SU-DHL-6 (cell line): ENCODE results near the gene LRPAP1.

ENCODE experiments used
- H2AFZ ChIP-seq: fragments of 200-600 bp; sonication (generic); 2 replicates; pipeline ENCODE4 v1.6.1; 2014; ENCODE audit warnings: low read depth, mild to moderate bottlenecking, moderate library complexity, mixed read lengths, antibody characterized with exemption, low read length; ENCODE audit not compliant: severe bottlenecking
- H3F3A ChIP-seq: fragments of 200-600 bp; shearing (Covaris generic); 2 replicates; pipeline ENCODE4 v1.6.0; 2016; ENCODE audit warnings: antibody characterized with exemption, mild to moderate bottlenecking; ENCODE audit not compliant: insufficient read depth
- H3K27ac ChIP-seq: fragments of 200-600 bp; sonication (generic); 2 replicates; pipeline ENCODE4 v1.5.1; 2016; ENCODE audit warnings: low read depth, mild to moderate bottlenecking, low read length, moderate library complexity, mixed read lengths
- H3K27me3 ChIP-seq: fragments of 200-600 bp; sonication (generic), shearing (Covaris generic); 2 replicates; pipeline ENCODE4 v1.6.0; 2014; ENCODE audit warnings: mild to moderate bottlenecking, low read length
- H3K36me3 ChIP-seq: fragments of 200-600 bp; sonication (generic); 2 replicates; pipeline ENCODE4 v1.6.1; 2014; ENCODE audit warnings: mild to moderate bottlenecking, low read length, mixed read lengths
- H3K4me2 ChIP-seq: fragments of 300-600, 200-600 bp; shearing (Covaris generic), sonication (generic); 2 replicates; pipeline ENCODE4 v1.6.0; 2014; ENCODE audit warnings: low read length, low read depth, mild to moderate bottlenecking; ENCODE audit not compliant: poor library complexity, severe bottlenecking
- H3K4me3 ChIP-seq: fragments of 200-600 bp; sonication (generic); 2 replicates; pipeline ENCODE4 v1.5.1; 2014; ENCODE audit warnings: antibody characterized with exemption, low read length, mild to moderate bottlenecking, mixed read lengths; ENCODE audit not compliant: insufficient read depth, poor library complexity, severe bottlenecking
- H3K79me2 ChIP-seq: fragments of 200-600 bp; sonication (generic); 2 replicates; pipeline ENCODE4 v1.6.1; 2014; ENCODE audit warnings: mild to moderate bottlenecking, low read length, moderate library complexity; ENCODE audit not compliant: insufficient read depth
- H3K9ac ChIP-seq: fragments of 200-600 bp; sonication (generic); 2 replicates; pipeline ENCODE4 v1.7.0; 2014; ENCODE audit warnings: mild to moderate bottlenecking, low read length
- H3K9me2 ChIP-seq: fragments of 200-600 bp; sonication (generic); replicated peaks from 2 replicates; pipeline ENCODE4 v1.6.1; 2014; ENCODE audit warnings: low read length; ENCODE audit not compliant: insufficient read depth
- H3K9me3 ChIP-seq: fragments of 200-600 bp; sonication (generic); 2 replicates; pipeline ENCODE4 v1.6.1; 2014; ENCODE audit warnings: low read length, mixed read lengths; ENCODE audit not compliant: insufficient read depth
- H4K20me1 ChIP-seq: fragments of 200-600 bp; sonication (generic); 2 replicates; pipeline ENCODE4 v1.6.1; 2014; ENCODE audit warnings: low read depth, mild to moderate bottlenecking, antibody characterized with exemption, low read length, moderate library complexity, mixed read lengths
- CTCF ChIP-seq: fragments of 200-600 bp; sonication (generic); IDR thresholded peaks from one replicate; pipeline ENCODE4 v1.5.1; 2017; ENCODE audit warnings: antibody characterized with exemption, mild to moderate bottlenecking, low read length, moderate library complexity; ENCODE audit not compliant: insufficient read depth, poor library complexity, severe bottlenecking
- EZH2phosphoT487 ChIP-seq: fragments of 200-600 bp; sonication (generic), shearing (Covaris generic); conservative IDR thresholded peaks from 2 replicates; pipeline ENCODE4 v1.6.1; 2018; ENCODE audit warnings: mild to moderate bottlenecking, antibody characterized with exemption, low read length, moderate library complexity, mixed read lengths

The LRPAP1 gene

GRCh38 chr4:3465698-3466671 lies 66.2 kb downstream of the LRPAP1 start:
- no peaks in the 10 kb centered on the region for H3K79me2 ChIP-seq
- no peaks in the 10 kb centered on the region for H3F3A ChIP-seq
- no peak overlapping the region for H2AFZ ChIP-seq
- no peak overlapping the region for H3K4me2 ChIP-seq
- no peaks in the 10 kb centered on the region for H3K27me3 ChIP-seq
- H3K9me3 ChIP-seq = no peaks in the 10 kb centered on the region; the same call in 1 of the 2 replicates
- H3K9ac ChIP-seq = no peak overlapping the region
- no peak overlapping the region for H3K4me3 ChIP-seq
- H3K9me2 ChIP-seq = no peaks in the 10 kb centered on the region
- no peak for TF ChIP-seq CTCF
- no peak for TF ChIP-seq EZH2phosphoT487
- H3K36me3 ChIP-seq = no peaks in the 10 kb centered on the region
- no peaks in the 10 kb centered on the region for H4K20me1 ChIP-seq
- no peak overlapping the region for H3K27ac ChIP-seq

DNA sequence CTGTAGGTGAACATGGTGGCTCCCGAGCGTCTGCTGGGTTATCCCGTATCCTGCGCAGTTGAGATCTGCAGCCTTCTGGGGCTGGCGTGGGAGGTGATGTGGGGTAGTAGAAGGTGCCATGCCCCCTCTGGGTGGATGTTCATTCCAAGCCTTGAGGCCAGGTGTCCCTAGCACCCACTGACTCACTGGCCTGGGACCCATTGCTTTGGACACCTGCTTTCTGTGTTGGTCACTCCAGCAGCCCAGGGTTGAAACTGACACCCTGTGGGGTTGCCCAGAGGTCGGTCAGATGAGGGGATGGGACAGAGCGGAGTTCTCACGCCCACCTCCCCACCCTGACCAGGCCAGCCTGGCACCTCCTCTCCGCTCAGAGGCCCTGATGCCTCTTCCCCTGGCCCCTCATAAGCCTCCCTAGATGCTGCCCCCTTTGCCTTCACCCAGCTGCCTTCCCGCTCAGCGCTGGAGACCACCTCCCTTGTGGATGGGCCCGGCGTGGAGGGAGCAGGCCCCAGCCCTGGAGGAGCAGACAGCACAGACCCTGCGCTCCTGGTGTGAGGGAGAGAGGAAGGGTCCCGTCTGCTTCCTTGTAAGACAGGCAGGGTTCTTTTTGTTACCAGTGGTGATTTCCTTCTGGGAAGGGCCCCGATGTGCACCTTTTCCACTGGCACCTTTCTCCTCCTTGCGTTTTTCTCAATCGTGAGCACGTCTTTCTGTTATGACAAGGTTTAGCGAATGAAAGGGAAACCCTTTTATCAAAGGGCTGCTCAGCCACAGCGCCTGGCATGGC lies 67.1 kb downstream of the LRPAP1 start:
- Histone ChIP-seq H3K36me3 (no peaks in the 10 kb centered on the region), H2AFZ (no peak overlapping the region), H3K79me2 (no peaks in the 10 kb centered on the region), H3F3A (no peaks in the 10 kb centered on the region), H3K27me3 (no peaks in the 10 kb centered on the region), H3K9me2 (no peaks in the 10 kb centered on the region), H3K9me3 (no peaks in the 10 kb centered on the region; the same call in 1 of the 2 replicates), H3K4me3 (no peak overlapping the region), H3K27ac (no peak overlapping the region), H4K20me1 (no peaks in the 10 kb centered on the region), H3K4me2 (no peak overlapping the region), H3K9ac (no peak overlapping the region)
- TF ChIP-seq EZH2phosphoT487 (no peak), CTCF (no peak)

DNA sequence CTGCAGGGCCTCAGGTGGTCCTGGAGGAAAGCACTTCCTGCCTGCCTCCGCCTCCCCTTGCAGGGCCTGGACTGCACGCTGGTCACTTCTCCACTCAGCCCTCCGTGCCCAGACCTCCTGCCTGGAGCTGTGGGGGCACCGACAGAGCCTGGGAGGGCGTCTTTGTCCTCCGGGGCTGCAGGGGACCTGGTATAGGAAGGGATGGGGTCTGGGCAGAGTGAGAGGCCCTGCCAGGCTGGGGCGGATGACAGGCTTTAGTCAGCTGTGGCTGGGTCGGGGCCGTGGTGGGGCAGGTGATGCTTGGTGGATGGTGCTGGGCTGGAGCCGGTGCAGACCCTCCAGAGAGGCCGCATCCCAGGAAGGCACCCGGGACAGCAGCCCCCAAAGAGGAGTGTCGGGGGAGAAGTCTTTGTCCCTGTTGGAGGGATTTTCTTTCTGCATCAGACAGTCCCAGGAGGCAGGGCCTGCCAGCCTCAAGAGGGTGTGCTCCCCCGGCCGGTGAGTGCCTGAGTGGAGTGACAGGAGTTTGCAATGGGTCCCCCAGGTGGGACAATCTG lies 67.8 kb downstream of the LRPAP1 start:
- H3K27ac ChIP-seq = no peak overlapping the region
- H3K9me3 ChIP-seq = no peaks in the 10 kb centered on the region; the same call in 1 of the 2 replicates
- no peaks in the 10 kb centered on the region for H3K79me2 ChIP-seq
- no peaks in the 10 kb centered on the region for H3K27me3 ChIP-seq
- TF ChIP-seq CTCF (no peak), EZH2phosphoT487 (no peak)
- H3K36me3 ChIP-seq = no peaks in the 10 kb centered on the region
- H3K4me2 ChIP-seq = no peak overlapping the region
- no peak overlapping the region for H3K4me3 ChIP-seq
- no peak overlapping the region for H3K9ac ChIP-seq
- H3F3A ChIP-seq = no peaks in the 10 kb centered on the region
- H4K20me1 ChIP-seq = no peaks in the 10 kb centered on the region
- no peak overlapping the region for H2AFZ ChIP-seq
- no peaks in the 10 kb centered on the region for H3K9me2 ChIP-seq
